Measurements from ENCODE around the gene ZNF839.
"Not testable (repeated sequence)": the region's sequence is repeated elsewhere in the genome, so short reads cannot be mapped to it uniquely, and the experiment has no call there.

ZNF839 gene

GRCh38 chr14:102314242-102315011 lies 5.1 kb upstream of the ZNF839 start:
- peak; percentile 78 for DNase-seq

DNA sequence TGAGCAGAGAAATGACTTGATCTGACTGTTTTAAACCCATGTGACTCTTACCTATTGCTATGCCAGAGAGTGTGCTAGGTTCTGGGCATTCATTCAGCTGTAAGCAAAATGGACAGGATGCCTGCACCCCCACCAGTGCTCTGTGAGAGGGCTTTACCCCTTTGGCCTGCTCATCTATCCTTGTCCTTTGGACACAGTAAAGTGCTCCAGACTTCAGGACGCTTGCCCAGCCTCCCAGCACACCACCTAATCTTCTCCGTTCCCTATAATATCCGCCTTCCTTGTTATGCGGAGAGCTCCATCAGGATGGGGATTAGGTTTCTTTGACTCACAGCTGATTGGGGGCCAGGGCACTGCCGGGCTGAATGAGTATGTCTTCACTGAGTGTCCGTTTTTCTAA lies 4.4 kb upstream of the ZNF839 start:
- DNase-seq = no peak

GRCh38 chr14:102316338-102316742 lies 3.2 kb upstream of the ZNF839 start:
- DNase-seq = peak; percentile 92

GRCh38 chr14:102316743-102317563 lies 2.6 kb upstream of the ZNF839 start:
- peak; percentile 92 for DNase-seq

- peak; percentile 22 for DNase-seq
These were observed 1.8 kb upstream of the ZNF839 start for GRCh38 chr14:102317564-102318248.

DNA sequence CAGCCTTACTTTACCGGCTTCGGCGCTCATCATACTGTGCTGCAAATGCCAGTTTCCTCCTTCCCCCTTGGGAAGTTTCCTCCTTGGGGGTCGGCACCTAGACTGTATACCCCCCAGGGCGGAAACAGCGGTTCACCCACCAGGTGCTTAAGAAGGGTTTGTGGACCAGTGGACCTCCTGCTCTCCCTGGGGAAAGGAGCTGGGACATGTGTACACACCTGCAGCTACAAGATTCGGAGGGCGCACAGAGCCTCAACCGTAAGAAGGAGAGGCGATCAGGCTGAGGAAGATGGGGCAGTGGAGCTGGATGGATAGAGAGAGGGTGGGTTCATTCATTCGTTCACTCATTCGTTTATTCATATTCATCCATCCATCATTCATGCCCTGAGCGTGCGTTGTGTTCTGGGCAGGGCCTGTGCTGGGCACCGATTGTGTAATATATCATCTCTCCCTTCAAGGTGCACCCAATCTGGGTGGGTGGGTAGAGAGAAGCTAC lies 717 bp upstream of the ZNF839 start:
- no peak for DNase-seq

DNA sequence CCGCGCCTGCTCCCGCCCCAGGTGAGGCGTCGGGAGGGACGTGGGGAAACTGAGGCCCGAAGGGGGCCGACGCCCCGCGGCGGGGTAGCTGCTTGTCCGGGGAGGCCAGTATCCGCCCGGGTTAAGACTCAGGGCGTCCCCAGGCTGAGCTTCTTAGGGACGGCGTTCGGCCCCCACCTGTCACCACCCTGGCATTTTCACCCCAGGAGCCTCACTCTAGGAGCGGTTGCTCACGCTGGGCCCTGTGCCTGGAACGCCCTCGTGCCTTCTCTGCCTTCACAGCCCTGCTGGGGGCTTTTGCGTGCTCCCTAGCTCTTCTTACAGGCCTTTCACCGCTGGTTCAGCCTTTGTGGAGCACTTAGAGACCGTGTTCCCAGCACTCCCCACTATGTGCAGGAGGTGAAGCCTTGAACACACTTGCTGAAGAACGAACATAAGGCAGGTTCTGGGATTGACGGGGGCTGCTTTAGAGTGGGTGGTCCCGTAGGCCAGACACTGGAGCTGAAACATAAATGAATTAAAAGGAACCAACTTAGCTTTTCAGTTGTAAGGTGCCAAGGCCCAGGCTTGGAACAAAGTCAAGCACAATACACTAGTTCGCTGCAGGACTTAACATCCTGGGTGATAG lies 601 bp downstream of the ZNF839 start:
- no peak for DNase-seq

DNA sequence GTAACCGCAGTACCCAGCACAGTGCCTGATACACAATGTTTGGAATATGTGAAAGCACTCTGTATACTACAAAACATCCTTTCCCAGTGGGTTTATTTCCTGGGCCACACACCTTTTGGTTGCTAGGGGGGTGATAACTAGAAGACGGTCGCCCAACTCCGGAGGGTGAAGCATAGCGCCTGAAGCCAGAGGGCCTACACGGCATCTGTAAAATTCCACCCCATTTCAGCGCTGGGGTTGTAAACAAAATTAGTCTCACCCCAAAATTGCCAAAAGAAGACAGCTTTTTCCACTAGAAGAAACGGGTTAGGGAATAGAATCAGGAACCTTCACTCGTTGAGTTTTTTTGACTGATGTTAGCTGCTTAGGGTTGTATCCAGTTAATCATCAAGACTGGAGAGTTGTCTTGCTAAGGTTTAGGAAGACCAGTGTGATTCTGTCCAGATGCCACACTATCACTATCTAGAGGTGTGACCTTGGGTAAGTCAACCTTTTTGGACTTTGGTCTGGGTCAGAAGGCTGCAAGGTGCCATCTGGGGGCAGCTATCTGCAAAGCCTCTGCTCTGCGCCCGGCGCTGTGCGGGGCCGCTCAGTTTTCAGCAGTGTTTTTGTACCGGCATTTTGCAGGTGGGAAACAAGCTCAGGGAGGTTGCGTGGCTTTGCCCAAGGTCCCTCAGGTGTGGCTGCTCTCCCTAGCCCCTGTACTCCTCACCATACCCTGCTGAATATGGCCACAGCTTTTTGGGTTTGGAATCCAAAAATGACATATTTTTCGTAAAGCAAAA lies 1.3 kb downstream of the ZNF839 start:
- no peak for DNase-seq

GRCh38 chr14:102321456-102322422 lies 2.2 kb downstream of the ZNF839 start:
- DNase-seq = no peak

DNA sequence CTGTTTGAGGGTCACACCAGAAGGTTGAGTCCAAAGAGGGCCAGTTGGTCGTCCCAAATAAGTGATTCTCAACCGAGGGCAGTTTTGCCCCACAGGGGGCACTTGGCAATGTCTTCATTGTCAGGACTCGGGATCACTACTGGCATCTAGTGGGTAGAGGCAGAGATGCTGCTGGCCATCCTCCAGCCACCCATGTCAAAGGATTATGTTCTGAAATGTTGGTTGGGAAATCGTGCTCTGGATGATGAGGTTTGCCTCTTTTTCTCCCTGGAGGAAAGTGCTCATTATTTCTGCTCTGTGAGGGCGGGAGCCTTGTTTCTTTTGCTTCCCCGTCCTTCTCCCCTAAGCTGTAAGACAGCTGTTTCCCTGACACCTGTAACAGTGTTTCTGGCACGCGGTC lies 3.6 kb downstream of the ZNF839 start:
- peak; percentile 14 for DNase-seq

GRCh38 chr14:102325791-102326345 lies 6.3 kb downstream of the ZNF839 start:
- DNase-seq = no peak

- no peak for DNase-seq
These were observed 7.0 kb downstream of the ZNF839 start for GRCh38 chr14:102326583-102326982.

DNA sequence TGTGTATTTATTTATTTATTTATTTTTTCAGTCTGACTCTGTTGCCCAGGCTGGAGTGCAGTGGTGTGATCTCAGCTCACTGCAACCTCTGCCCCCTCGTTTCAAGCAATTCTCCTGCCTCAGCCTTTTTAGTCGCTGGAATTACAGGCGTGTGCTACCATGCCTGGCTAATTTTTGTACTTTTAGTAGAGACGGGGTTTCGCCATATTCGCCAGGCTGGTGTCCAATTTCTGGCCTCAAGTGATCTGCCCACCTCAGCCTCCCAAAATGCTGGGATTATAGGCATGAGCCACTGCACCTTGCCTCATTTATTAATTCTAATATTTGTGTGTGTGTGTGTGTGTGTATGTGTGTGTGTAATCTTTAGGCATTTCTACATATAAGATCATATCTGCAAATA lies 9.8 kb downstream of the ZNF839 start:
- DNase-seq = not testable (repeated sequence)

DNA sequence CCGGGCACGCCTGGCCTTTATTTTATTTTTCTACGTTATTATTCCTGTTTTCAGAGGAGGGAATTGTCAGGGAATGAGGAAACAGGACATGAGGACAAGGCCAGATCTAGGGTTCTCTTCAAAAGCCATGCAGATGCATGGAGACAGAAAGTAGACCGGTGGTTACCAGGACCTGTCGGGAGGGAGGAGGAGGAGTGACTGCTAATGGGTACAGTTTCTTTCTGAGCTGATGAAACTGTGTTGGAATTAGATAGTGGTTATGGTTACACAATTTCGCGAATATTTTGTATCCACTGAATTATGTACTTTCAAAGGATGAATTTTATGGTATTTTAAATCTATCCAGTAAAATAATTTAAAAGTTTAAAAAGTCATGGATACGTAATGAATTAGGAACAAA lies 11.3 kb downstream of the ZNF839 start:
- no peak for DNase-seq

DNA sequence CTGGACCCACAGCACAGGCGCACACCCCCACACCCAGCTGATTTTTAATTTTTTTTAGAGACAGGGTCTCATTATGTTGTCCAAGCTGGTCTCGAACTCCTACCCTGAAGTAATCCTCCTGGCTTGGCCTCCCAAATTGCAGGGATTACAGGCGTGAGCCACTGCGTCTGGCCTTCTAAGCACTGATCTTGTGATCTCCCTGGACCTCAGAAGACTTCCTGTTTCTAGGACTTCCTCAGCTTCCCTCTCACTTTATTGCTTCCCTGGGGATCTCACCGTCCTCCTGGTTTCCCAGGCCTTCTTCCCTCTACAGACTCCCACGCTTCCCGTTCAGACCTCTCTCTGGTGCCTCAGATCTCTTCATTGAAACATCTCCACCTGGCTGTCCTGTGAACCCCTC lies 13.8 kb downstream of the ZNF839 start:
- no peak for DNase-seq

DNA sequence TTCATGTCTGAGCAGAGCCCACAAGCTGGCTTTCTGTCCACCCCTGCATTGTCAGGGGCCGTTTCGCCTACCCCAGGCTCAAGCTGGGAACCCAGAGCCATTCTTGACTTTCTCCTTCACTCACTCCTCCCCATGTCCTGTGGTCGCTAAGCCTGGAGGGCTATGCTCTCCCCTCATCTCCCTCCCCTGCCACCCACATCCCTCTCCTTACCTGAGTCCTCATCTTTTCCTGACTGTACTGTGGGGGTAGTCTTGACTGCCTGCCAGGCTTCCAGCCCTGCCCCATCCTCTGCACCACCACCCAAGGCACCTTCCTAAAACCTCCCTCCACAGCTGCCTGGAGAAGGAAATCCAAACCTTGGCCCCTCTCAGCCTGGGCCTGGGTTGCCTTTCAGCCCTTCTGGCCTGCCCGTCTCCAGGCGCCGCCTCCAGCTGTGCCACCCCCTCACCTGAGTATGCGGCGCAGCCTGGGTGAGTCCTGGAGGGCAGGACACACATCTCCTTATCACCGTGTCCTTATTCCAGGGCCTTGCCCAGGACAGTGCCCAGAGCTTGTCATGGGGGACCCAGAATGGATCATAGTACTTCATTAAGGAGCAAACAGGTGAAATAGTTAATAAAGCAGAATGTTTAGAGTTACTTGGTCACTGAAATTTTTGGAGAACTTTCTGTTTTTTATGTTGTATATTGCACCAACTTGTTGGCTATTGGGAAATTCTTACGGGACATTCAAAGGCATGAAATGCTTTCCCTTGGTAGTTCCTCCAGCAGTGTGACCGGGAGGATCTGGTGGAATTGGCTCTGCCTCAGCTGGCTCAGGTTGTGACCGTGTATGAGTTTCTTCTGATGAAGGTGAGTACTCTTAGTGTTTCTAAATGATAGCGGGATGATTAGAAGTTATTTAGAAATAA lies 14.5 kb downstream of the ZNF839 start:
- DNase-seq = no peak

GRCh38 chr14:102335163-102335562 lies 15.6 kb downstream of the ZNF839 start:
- DNase-seq = no peak

- DNase-seq = no peak
These were observed 19.2 kb downstream of the ZNF839 start for GRCh38 chr14:102338724-102339123.

DNA sequence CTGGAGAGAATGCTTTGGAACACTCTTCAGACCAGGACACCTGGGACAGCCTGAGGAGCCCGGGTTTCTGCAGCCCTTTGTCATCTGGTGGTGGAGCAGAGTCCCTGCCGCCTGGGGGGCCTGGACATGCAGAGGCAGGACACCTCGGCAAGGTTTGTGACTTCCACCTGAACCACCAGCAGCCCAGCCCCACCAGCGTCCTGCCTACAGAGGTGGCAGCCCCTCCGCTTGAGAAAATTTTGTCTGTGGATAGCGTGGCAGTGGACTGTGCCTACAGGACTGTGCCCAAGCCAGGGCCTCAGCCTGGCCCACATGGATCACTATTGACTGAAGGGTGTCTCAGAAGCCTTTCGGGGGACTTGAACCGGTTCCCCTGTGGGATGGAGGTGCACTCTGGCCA lies 22.0 kb downstream of the ZNF839 start:
- DNase-seq = no peak

Measured in NCI-H2227 treated with DMSO at 0.1 percent for 48 hours (cell line).